ENCODE data around the gene ERC2.
"Not testable (repeated sequence)": the region's sequence is repeated elsewhere in the genome, so short reads cannot be mapped to it uniquely, and the experiment has no call there.

The ERC2 gene

DNA sequence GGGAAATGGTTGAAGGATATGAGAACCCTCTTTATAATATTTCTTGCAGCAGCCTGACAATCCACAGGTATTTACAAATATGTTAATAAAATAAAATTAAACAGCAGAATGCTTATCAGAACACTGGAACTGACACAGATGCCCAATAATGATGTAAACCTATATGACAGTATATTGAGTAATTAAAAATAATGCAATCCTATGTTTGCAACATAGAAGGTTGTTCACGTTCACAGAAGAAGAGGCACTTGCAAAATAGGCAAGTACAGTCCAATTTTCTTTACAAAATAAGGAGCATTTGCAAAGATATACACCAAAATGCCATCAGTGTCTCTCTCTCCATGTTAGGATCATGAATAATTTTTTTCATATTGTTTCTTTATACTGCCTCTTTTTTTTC, 584.2 kb downstream of the ERC2 start:
- no peak for DNase-seq (ENCODE audit: low read depth in 2 of 2)

DNA sequence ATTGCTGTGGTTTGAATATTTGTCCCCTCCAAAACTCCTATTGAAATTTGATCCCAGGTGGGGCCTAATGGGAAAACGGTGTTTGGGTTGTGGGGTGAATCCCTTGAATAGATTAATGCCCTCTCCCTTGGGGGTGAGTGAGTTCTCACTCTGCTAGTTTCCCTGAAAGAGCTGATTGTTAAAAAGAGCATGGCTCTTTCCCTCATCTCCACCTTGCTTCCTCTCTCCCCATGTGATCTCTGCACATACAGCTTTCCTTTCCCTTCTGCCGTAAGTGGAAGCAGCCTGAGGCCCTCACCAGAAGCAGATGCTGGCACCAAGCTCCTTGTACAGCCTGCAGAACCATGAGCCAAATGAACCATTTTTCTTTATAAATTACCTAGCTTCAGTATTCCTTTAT, 586.3 kb downstream of the ERC2 start:
- no peak for DNase-seq (ENCODE audit: low read depth in 2 of 2)

DNA sequence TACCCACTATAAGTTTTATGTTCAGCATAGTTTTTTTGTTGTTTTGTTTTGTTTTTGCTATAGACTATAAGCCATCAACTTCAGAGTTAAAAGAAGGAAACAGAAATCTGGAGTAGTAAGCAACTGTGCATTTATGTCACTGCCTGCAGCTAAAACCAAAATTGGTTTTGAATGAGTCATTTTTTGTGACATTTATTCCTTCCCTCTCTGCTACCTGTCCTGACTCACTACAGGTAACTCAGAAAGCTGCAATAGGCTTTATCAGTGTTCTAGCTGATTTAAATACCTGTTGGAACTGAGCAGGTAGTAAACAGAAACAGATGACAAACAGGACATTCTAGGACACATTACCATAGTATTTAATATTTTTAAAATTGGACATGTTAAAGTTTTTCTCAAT, 587.9 kb downstream of the ERC2 start:
- DNase-seq (ENCODE audit: low read depth in 2 of 2), result no peak

DNA sequence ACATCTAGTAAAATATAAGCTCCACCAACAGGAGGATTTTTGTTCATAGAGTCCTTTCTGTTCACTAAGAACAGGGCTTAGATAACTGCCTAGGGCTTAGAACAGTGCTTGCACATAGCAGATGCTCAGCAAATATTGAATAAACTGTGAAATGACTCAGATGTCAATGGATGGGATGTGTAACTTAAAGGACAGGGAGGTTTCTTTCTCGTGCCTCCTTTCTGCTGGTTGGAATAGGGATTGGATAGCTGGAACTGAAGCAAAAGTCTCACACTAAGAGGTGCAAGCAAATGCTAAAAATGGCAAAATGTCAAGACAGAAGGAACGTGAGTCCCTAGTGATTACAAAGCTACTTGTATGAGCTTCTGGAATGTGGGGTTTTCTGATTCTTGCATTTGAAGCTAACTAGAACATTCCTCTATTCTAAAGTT, 588.4 kb downstream of the ERC2 start:
- DNase-seq (ENCODE audit: low read depth in 2 of 2), result no peak

DNA sequence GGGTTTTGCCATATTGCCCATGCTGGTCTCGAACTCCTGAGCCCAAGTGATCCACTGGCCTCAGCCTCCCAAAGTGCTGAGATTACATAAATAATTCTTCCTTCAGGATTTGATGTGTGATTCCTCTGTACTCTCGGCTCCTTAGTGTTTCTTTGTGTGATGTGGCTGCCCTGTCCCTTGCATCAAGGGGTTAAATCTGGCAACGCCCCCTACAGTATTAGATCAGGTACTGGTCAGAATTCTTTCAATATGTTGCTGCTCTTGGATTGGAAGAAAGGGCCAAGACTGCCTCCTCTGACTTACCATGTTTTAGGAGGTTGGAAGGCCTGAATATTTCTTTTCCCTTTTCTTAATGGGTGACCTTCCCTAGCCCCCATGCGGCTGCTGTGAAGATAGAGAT, 590.6 kb downstream of the ERC2 start:
- no peak for DNase-seq (ENCODE audit: low read depth in 2 of 2)

DNA sequence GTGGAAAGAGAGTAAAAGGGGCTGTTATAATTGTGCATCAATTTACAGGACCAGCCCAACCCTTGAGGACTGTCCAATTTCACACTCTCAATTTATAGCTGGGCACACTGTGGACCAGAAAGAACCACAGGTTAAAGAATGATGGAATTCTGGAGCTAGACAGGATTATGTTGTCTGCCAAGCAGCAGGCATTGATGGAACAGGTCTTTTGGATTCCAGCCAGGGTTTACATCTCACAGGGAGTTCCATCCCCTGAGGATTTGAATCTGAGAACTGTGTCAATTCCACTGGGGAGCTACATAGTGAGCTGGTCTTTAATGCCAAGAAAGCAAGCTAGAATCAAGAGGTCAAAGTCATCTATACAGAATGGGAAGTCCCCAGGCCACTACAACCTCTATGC, 591.7 kb downstream of the ERC2 start:
- DNase-seq (ENCODE audit: low read depth in 2 of 2), result no peak

DNA sequence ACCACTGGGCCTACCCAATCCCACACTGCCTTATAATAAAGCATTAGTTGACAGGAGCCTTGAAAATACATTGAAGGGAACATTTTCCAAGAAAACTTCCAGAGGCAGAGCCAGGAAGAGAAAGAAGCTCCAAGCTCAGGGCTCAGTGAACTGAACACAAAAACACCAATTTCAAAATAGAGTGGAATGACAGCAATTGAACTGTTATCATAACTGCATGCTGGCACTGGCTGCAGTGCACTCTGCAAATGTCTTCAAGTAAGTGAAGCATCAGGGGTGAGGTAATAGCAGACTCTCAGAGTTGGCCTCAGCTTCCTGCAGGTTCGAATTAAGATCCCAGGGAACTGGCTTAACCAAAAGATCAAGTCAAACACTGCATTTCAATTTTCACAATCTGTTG, 593.2 kb downstream of the ERC2 start:
- DNase-seq (ENCODE audit: low read depth in 2 of 2), result no peak

DNA sequence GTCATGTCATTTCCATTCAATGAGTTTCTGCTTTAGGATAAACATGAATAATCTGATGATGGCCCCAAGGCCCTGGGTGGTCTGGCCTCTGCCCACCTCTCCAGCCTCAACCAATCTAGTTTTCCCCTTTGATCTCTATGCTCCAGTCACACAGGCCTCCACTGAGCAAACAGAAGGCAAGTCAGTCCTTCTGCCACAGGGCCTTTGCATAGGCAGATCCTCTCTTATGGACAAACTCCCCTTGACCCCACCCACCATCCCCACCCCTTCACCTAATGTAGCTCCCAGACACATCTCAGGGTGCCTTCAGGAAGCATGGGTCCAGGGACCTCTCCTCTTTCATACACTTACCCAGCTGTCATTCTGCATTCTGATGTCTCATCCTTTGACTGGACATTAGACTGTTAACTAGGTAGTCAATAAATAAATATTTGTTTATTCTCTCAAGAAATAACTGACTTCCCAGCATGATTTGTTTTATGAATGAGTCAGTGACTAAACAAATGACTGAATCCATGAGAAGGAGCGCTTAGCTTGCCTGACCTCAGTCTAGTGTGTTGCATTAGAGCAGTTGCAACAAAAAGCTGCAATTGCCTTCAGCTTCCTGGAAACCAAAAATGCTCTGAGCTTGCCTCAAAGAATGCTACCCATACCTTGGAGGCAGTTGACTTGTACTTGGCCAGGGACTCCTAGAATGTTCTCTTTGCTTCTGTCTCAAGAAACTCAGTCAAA, 594.6 kb downstream of the ERC2 start:
- DNase-seq (ENCODE audit: low read depth in 2 of 2), result no peak

DNA sequence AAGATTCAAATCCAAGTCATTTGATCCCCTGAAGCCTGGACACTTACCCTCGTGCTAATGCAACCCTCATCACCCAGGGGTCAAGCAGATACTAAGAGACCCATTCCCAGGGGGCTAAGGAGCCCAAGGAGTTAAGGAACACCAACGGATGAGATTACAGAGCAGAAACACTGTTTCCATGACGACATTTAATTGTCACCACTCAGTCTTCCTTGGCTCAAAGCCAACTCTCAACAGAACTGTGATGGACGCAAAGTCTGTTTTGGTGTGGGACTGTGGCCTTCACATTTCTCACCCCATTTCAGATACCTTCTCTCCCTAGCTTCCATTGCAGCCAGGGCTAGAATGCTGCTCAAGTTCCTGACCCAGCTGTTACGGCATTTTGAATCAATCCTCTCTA, 597.7 kb downstream of the ERC2 start:
- no peak for DNase-seq (ENCODE audit: low read depth in 2 of 2)

DNA sequence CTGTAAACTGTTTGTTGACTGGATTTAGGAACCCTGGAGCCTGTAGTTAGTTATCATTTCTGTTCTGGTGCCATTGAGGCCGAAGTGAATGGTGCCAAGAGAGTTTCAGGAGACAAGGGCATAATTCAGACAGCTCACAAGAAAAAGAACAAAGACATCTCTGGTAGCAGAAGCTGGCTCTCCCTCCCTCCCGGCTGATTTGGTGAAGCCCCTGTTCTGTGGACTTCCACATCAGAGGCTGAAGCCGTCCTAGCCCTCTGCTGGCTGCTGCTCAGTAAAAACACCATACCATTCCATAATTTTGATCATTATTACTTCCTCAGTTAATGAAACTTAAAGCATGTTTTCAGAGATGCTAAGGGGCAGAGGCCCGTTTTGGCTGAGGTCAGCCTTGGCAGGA, 599.9 kb downstream of the ERC2 start:
- no peak for DNase-seq (ENCODE audit: low read depth in 2 of 2)

DNA sequence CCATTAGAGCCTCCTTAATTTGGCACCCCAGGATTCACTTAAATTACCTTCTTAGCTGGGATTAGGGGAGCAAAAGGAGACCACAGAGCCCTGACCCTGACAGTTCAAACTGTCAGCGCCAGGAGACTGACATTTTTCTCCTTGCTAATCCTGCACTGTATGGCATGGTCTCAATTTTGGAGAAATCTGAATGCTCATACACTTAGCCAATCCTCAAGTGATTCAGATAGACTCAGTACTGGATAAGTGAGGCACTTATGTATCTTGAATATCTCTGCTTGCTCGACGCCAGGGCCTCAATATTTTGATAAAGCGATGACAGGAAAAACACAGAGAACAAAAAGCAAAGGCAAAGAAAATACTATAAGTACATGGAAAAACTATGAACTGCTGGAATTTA, 605.2 kb downstream of the ERC2 start:
- no peak for DNase-seq (ENCODE audit: low read depth in 2 of 2)

DNA sequence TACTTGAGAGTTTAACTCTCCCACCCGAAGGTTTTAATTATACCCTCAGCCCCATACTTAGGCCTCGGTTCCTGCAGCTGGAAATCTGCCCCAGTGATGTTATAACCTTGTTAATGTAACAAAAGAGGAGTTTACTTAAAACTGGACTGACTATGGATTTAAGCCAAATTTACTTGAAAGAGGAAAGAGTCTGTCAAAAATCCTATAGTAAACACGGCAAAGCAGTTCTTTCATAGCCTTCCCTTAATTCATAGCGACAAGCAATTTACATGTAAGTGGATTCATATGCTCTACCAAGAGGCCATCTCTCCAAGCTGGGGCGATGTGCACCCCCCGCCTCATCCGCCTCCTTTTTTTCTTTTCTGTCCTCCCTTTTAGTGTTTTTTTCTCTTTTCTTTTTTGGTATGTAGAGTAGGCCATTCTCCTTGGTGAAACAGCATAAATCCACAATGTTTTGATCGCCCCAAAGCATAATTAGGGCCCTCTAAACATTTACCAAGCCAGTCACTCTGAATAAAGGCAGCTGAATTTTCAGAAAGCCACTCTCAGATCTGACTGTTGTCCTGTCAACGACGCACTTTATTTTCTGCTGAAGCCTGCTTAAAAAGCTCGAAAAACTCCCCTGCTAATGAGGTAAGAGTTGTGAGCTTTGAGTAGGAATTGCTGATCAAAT, 608.1 kb downstream of the ERC2 start:
- no peak for DNase-seq (ENCODE audit: low read depth in 2 of 2)

DNA sequence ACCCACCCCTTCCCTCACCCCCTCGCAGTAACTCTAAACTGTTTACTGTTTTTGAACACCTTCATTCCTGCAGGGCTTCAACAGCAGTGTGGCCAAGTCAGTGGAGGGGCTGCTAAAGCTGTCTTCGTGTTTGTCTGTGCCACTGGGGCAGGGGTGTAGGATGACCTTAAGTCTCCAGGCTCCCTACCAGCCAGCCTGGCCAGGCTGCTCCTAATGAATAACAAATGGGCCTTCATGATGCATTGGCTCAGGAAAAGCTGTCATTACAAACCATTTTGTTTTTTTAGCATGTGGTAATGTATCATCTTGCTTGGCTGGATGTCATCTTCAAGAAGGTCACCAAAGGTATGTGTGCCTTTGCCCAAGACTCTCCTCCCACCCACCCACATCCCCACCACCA, 609.0 kb downstream of the ERC2 start:
- DNase-seq (ENCODE audit: low read depth in 2 of 2), result no peak

DNA sequence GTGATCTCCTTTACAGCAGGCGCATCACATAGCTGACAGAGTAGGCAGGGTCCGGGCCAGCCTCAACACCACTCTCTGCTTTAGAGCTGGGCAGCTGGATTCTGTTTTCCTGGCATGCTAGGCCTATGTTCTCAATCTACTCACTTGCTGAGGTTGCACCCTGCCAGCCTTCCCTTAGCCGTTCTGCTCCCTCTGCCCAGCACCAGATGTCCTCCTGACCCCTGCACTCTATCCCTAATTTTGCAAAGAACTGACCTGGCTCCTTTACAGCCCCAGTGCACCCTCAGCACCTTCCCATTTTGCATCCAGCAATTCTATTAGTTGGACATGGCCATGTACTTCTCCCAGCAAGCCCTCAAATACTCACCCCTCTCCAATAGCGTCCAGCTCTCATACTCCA, 609.5 kb downstream of the ERC2 start:
- no peak for DNase-seq (ENCODE audit: low read depth in 2 of 2)

DNA sequence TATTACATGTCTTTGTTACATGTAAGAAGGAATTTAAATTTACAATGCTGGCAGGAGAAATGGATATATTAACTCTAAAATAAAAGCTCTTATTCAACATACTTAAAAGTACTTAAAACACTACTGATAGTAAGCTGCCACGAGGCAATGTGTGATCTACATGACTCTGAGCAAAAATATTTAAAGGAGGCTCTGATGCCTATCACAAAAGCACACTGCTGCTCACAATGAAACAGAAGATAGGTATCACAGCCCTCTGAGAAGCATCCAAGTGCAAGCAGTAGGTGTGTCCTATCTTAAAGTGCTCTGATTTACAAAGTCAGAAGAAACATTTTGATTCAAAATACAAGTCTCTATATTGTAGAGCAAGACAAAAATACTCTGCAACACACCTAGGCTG, 610.0 kb downstream of the ERC2 start:
- DNase-seq (ENCODE audit: low read depth in 2 of 2), result no peak

DNA sequence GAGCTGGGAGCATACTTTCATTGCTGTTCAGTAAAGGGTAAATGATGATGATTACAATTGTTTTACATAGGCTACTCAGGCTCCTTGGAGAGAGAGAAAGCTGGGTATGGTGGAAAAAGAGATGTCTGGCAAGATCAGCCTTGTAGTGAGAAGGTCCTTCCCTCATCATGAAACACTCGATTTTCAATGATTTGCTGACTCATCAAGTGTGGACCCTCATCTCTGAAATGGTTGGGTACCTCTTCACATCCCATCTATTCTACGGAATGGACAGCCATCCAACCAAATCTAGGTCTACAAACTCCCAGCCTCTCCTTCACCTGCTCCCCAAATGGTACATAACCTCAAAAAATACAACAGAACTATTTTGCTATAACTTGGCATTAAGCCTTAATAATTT, 610.6 kb downstream of the ERC2 start:
- no peak for DNase-seq (ENCODE audit: low read depth in 2 of 2)

DNA sequence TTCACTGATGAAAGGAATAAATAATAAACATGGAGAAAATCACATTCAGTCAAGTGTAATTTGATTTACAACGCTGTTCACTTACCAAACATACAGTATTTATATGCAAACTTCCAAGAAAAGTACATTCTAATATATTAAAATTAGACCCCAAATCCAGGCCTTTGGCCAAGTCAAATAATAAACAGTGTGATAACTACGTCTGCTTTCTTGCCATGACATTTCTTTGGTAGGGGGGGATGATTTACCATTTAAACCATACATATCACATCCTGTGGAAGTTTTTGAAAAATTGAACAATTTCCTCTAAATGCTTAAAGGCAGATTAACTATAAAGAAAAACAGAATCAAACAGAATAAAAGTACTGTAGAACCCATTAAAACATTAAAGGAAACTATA, 613.0 kb downstream of the ERC2 start:
- no peak for DNase-seq (ENCODE audit: low read depth in 2 of 2)

DNA sequence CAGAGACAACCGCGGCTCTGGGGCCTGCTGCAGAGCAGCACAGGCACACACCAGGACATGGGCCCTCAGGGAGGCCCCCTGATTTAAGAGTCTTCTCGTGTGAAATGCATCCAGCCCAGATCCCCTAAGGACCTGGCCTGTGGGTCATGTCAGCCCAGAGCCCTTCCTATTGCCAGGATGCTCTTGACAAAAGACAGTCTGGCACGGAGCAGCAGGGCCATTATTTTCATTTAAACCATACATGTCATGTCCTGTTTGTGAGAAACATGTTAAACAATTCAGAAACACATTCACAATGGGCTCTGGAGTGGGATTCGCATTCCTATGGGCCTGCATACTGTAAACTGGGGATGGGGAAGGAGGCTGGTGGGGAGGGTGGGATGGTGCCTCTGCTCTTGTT, 613.8 kb downstream of the ERC2 start:
- DNase-seq (ENCODE audit: low read depth in 2 of 2), result no peak

DNA sequence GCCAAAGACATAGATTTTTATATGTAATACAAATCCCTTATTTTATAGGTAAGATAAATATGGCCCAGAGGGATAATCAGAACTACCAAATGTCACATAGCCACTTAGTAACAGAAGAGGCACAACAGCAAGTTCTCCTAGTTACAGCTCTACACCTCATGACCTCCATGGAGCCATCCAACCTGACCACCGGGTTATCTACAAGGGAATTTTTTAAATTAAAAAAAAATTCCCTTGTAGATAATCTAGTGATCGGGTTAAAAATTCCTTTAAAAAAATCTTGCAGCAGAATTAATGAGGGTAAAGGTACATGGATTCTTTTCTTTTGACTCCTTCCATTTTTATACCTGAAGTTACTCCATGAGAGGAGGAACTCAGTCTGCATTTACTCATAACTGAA, 615.9 kb downstream of the ERC2 start:
- no peak for DNase-seq (ENCODE audit: low read depth in 2 of 2)

DNA sequence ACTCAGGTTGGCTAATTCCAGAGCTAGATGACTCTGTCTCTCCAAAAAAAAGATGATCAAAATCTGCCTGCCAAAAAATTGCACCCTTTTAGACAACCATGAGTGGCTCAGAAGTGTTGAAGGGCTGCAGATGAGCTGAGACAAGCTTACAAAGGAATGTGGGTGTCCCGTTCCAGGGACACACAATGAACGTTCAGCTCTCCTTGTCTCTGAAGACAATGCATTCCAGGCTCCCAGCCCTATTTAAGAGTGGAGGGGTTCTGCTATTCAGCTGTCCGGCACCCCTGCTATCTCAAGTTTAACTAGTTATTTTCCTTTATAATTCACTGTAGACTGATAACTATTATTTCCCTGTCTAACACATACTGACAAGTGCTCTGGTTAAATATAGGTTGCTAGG, 626.1 kb downstream of the ERC2 start:
- no peak for DNase-seq (ENCODE audit: low read depth in 2 of 2)

DNA sequence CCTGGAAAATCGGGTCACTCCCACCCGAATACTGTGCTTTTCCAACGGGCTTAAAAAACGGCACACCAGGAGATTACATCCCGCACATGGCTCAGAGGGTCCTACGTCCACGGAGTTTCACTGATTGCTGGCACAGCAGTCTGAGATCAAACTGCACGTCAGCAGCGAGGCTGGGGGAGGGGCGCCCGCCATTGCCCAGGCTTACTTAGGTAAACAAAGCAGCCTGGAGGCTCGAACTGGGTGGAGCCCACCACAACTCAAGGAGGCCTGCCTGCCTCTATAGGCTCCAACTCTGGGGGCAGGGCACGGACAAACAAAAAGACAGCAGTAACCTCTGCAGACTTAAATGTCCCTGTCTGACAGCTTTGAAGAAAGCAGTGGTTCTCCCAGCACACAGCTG, 636.4 kb downstream of the ERC2 start:
- DNase-seq (ENCODE audit: low read depth in 2 of 2), result not testable (repeated sequence)

DNA sequence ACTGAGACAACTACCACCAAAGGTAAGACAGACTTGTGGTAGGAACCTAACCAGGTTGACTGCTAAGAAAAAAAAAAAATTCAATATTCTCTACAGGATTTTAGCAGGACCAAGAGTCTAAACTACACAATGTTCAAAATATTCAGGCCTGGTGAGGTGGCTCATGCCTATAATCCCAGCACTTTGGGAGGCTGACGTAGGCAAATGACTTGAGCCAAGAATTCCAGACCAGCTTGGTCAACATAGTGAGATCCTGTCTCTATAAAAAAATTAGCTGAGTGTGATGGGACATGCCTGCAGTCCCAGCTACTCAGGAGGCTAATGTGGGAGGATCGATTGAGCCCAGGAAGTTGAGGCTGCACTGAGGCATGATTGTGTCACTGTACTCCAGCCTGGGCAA, 639.6 kb downstream of the ERC2 start:
- DNase-seq (ENCODE audit: low read depth in 2 of 2), result no peak

DNA sequence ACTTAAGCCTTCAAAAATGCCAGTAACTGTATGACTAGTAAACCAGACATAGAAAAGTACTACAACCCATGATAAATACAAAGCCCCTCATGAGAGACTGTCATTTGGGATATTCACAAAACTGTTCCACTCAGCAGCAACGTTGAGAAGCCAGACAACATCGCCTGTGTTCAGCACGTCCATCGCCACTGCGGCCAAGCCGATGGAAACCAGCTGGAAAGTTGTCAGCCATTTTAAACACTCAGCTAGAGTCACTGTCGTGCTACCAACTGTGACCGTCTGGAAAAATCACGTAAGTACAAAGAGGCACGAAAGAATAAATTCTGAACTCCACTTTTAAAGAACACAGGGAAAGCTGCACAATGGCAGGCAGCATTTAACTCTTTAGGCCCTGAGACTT, 640.5 kb downstream of the ERC2 start:
- no peak for DNase-seq (ENCODE audit: low read depth in 2 of 2)

Data from stimulated activated CD8-positive, alpha-beta memory T cell treated with anti-CD3 and anti-CD28 coated beads, Interleukin-2, amount 100 ng/mL, for 1 hour (primary cell).